Hematopoietic multipotent progenitor cell treated with erythropoietin and hydrocortisone succinate and interleukin-3 and kit ligand, for 17 days (in vitro differentiated cells): ENCODE results near the gene ZNF598.
"Not testable (repeated sequence)": the region's sequence is repeated elsewhere in the genome, so short reads cannot be mapped to it uniquely, and the experiment has no call there.

Experiments used
- DNase-seq: peaks from one replicate; pipeline ENCODE4 v3.0.0-alpha.2; 2015; ENCODE audit warnings: low spot score

ZNF598 gene

GRCh38 chr16:1958143-1958491, 51.5 kb downstream of the ZNF598 start:
- not testable (repeated sequence) for DNase-seq

- DNase-seq, result not testable (repeated sequence)
Observed at GRCh38 chr16:1957434-1958142, 52.0 kb downstream of the ZNF598 start.

GRCh38 chr16:1953734-1954133, 55.9 kb downstream of the ZNF598 start:
- no peak for DNase-seq

GRCh38 chr16:1950559-1950958, 59.1 kb downstream of the ZNF598 start:
- DNase-seq, result no peak

GRCh38 chr16:1950047-1950446, 59.6 kb downstream of the ZNF598 start:
- no peak for DNase-seq

GRCh38 chr16:1949507-1949906, 60.1 kb downstream of the ZNF598 start:
- DNase-seq, result no peak
